GM21576 (cell line): ENCODE measurements around the gene ENPP7.
"Not testable (repeated sequence)": the region's sequence is repeated elsewhere in the genome, so short reads cannot be mapped to it uniquely, and the experiment has no call there.

Experiments used
- ATAC-seq: cut with Tn5 transposase; IDR thresholded peaks from one replicate; pipeline ENCODE4 v1.9.1; 2021; ENCODE audit warnings: mild to moderate bottlenecking, moderate library complexity; ENCODE audit not compliant: unreplicated experiment

Gene ENPP7

GRCh38 chr17:79748295-79749099, 17.8 kb downstream of the ENPP7 start:
- no peak for ATAC-seq

- no peak for ATAC-seq
Measured at GRCh38 chr17:79749156-79749815, 18.5 kb downstream of the ENPP7 start.

GRCh38 chr17:79749958-79750357, 19.2 kb downstream of the ENPP7 start:
- no peak for ATAC-seq

- no peak for ATAC-seq
Measured at GRCh38 chr17:79750650-79751545, 20.2 kb downstream of the ENPP7 start.

GRCh38 chr17:79752175-79752574, 21.4 kb downstream of the ENPP7 start:
- ATAC-seq, result no peak

GRCh38 chr17:79754370-79754769, 23.6 kb downstream of the ENPP7 start:
- no peak for ATAC-seq

GRCh38 chr17:79754903-79755302, 24.2 kb downstream of the ENPP7 start:
- ATAC-seq, result not testable (repeated sequence)

- ATAC-seq, result no peak
Measured at GRCh38 chr17:79755591-79755990, 24.8 kb downstream of the ENPP7 start.

GRCh38 chr17:79757140-79757745, 26.5 kb downstream of the ENPP7 start:
- no peak for ATAC-seq

- no peak for ATAC-seq
Measured at GRCh38 chr17:79758271-79758670, 27.5 kb downstream of the ENPP7 start.

GRCh38 chr17:79760197-79760906, 29.6 kb downstream of the ENPP7 start:
- no peak for ATAC-seq

- no peak for ATAC-seq
Measured at GRCh38 chr17:79761894-79762589, 31.3 kb downstream of the ENPP7 start.

GRCh38 chr17:79765708-79766107, 35.0 kb downstream of the ENPP7 start:
- no peak for ATAC-seq

GRCh38 chr17:79769570-79770506, 39.1 kb downstream of the ENPP7 start:
- no peak for ATAC-seq

- ATAC-seq, result no peak
Measured at GRCh38 chr17:79771276-79771675, 40.5 kb downstream of the ENPP7 start.

- not testable (repeated sequence) for ATAC-seq
Measured at GRCh38 chr17:79772726-79773125, 42.0 kb downstream of the ENPP7 start.

- no peak for ATAC-seq
Measured at GRCh38 chr17:79774561-79774975, 43.8 kb downstream of the ENPP7 start.

- ATAC-seq, result no peak
Measured at GRCh38 chr17:79775632-79776031, 44.9 kb downstream of the ENPP7 start.
